VCaP (cell line): ENCODE data around the gene C1orf87.

Source experiments
- H3K27ac ChIP-seq: fragments of 450-650 bp; 2 replicates; pipeline ENCODE4 v1.5.1; 2017
- TF ChIP-seq, protein P1 (sequence below): fragments of 450-650 bp; conservative IDR thresholded peaks from 2 replicates; pipeline ENCODE4 v1.5.1; 2017; ENCODE audit warnings: mild to moderate bottlenecking, moderate library complexity

The C1orf87 gene

DNA sequence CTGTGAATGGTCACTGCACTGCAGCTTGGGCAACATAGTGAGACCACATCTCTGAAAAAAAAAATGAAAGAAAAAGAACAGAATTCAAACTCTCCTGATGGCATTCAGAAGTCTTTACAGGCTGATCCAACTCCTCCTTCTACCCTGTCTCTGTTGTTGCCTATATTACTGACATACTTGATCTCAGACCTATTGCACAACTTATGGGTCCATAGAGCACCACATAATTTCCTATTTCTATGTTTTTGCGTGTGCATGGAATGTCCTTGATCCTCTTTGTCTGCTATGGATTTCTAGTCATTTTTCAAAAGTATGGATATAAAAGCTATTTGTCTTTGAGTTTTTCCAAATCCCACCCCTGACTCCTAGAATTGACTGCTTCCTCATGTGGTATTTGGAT lies 124.6 kb downstream of the C1orf87 start:
- TF ChIP-seq, protein P1, sequence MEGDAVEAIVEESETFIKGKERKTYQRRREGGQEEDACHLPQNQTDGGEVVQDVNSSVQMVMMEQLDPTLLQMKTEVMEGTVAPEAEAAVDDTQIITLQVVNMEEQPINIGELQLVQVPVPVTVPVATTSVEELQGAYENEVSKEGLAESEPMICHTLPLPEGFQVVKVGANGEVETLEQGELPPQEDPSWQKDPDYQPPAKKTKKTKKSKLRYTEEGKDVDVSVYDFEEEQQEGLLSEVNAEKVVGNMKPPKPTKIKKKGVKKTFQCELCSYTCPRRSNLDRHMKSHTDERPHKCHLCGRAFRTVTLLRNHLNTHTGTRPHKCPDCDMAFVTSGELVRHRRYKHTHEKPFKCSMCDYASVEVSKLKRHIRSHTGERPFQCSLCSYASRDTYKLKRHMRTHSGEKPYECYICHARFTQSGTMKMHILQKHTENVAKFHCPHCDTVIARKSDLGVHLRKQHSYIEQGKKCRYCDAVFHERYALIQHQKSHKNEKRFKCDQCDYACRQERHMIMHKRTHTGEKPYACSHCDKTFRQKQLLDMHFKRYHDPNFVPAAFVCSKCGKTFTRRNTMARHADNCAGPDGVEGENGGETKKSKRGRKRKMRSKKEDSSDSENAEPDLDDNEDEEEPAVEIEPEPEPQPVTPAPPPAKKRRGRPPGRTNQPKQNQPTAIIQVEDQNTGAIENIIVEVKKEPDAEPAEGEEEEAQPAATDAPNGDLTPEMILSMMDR: no peak
- H3K27ac ChIP-seq: no peak overlapping the region

DNA sequence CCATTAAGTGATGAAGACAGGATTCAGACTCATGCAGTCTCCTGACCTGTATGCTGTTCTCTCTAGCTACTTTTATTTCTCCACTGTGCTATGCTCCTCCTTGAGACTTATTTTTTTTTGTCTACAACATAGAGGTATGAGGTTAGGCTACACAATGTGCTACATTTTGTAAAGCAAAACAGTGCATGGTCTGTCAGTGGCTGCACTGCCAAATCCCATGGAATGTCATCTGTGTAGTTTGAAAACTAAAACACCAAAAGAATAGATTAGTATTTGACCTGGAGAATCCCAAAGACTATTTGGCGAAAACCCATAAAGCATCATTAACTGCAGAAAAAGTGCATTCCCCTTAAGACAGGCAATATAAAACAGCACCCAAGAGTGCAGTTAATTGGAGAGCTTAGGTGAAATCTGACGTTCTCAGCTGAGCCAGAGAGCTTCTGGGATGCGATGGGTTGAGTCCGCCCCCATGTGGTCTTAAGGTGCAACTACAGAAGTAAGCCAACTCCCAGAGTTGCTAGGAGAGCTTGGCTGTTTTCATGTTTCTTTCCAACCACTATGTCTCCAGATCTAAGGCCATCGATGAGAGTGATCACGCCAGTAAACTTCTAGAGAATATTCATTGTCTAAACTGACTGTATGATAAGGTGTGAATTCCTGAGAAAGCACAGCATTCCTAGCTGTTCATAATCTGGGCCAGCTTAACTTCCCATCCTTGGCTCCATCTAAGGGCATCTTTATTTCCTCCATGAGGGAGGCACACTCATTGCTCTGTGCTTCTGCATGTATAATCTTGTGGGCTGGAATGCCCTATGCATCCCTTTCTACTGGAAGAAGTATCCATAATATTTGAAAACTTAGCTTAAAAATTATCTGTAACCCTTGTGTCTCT lies 126.3 kb downstream of the C1orf87 start:
- H3K27ac ChIP-seq: peak overlapping the region; percentile 65; the same call in 1 of the 2 replicates
- TF ChIP-seq, protein P1: peak; percentile 93

DNA sequence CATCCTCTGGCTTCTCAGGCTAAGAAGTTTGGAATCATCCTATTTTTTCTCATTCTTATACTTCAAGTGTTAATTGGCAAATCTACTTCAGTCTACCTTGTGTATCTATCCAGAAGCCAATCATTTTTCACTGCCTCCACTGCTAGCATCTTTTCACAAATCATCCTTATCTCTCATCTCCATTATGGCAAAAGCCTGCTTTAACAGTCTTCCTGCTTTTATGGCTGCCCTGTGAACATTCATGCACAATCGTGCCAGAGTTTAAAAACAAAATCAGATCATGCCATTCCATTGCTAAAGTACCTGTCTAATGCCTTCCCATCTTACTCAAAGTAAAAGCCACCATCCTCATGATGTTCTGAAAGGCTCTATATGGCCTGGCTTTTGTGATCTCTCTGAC lies 127.8 kb downstream of the C1orf87 start:
- peak overlapping the region; percentile 65 for H3K27ac ChIP-seq
- TF ChIP-seq, protein P1: no peak
